GM03348 (cell line): ENCODE results near the gene CTU2.

Source experiments
- DNase-seq: peaks from one replicate; pipeline ENCODE4 v3.0.0; 2012; ENCODE audit warnings: low spot score

Gene CTU2

DNA sequence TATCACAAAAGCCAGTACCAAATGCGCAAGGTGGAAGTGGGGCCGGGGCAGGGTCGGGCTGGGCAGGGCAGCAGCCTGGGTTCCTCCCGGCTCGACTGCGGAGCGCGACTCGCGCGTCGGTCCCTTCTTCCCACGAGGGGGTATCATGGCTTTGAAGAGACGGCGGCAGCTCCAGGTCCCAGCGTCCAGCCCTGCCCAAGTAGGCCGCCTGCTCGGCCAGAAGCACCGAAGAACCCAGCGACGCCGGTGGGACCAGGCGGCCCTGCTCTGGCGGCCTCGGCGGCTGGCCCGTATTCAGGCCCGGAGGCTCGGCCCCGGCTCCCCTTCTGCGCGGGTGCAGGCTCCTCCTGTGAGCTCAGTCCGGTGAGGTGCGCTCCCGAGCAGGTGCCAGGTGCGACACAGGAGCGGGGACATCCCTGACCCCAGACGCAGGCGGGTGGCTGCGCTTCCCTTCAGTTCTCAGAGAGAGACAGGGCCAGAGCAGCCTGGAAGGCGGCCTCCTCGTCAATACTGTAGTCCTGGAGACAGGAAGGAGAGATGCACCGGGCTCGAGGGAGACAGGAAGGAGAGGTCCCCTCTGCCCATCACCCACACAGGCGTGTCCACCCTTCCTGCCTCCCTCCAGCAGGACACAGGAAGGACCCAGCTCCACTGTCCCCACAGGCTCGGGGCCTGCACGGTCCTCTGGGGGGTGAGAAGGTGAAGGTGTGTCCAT is 9.0 kb upstream of the CTU2 start:
- DNase-seq: no peak

DNA sequence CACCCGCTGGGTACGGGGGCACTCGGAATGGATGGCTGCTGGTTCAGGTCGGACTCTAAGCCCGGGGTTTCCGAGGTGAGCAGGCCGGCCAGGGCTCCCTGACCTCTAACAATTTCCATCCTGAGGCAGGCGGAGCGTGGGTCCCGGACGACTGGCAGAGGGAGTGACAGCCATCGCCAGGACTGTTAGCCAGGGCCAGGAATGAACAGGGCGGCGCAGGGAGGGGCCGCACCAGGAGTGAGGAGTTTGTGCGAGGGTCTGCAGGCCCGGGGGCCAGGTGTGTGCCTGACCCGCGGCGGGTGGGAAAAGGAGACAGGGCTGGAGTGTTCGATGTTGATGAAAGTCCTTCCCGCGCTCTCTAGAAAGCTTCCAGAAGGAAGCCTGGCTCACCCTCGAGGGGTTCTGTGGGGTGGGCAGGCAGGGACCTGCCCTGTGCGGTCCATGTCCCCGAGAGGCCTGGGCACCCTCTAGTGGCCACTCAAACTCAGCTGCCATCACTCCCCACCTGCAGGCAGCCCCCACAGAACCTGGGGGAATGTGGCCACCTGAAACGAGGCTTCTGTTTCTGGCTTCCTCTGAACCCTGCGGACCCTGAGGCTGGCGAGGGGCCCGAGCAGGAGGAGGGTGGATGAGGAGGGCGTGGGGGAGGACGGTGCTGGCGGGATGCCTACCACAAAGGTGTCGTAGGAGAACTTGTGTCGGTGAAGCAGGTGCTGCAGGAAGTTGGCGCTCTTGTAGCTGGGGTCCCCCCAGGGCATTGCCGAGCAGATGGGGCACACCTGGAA is 8.3 kb upstream of the CTU2 start:
- no peak for DNase-seq

DNA sequence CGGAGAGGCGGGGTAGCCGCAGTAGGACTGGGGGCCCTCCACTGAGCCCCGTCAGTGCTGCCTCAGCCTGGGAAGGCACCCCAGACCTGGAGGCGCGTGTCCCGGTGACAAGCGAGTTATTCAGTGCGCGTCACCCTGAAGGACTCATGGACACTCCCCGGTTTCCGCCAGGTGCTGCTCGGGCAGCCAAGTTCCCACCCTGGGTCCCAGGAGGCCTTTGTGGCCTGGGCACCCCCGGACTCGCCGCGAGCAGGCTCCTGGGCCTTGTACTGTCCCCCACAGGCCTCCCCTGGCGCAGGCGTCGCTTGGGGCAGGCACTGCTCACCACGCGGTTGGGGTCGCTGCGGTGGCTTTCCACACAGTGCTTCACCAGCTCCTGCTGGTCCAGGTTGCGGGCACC is 7.7 kb upstream of the CTU2 start:
- DNase-seq: no peak

DNA sequence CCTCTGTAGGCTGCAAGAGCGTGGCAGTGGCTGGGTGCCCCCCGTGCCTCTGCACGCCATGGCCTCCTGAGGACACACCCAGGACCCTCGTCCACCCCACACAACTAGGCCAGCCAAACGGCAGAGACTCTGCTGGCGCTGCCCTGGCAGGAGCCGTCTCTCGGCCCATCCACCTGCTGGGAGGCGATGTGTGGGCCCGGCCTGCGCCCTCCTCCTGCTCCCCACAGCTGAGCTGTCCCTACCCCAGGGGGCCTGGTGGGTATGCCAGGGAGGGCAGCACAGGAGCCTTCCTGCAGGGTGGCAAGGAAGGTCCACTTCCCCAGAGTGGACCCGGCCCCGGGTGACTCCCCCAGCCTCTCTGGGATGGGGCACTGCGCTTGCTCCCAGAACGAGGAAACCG is 7.1 kb upstream of the CTU2 start:
- DNase-seq: no peak

DNA sequence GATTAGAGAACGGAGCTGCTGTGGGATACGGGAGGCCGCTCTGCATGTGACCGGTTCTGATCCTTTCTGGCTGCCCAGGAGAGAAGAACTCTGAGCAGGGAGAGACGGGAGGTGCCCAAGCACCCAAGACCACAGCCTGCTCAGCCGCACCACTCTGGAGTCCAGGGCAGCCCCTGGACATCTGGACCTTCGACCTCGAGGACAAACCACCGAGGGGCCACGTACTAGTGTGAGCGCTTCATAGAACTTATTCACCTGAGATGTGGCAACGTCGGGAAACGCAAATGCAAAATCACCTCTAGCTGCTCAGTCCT is 6.0 kb upstream of the CTU2 start:
- no peak for DNase-seq

DNA sequence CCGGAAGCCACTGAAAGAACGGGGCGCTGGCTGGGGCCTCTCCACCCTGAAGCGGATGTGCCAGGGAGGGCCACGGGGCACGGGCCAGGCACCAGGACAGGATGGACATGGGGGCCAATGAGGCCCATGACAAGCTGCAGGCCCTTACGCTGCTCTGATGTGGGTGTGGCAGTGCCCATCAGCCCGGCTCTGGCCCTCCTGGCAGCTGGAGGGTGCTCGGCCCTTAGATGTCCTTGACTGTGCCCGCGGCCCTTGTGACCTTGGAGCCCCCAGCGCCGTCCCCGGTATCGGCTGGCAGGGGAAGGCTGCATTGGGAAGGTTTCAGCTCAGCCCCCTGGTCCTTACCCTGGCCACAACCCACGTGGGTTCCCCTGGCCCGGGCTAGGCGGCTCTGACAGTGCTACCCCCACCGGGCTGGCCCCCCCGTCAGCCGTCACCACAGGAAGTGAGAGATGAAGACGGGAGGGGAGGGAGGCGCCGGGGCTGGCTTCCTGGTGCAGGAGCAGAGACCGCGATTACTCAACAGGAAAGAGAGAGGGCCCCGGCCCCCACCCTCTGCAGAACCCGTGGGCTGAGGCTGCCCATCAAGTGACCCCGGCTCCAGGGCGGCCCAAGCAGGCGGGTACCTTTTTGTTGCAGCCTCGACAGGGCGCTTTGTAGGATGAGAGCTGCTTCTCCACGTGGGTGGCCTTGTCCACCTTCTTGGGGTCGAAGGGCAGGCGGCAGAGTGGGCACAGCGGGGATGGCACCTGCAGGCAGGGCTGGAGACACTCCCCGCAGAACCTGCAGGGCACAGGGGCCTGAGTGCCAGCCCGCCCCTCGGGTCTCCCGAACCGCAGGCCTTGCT is 5.4 kb upstream of the CTU2 start:
- no peak for DNase-seq

DNA sequence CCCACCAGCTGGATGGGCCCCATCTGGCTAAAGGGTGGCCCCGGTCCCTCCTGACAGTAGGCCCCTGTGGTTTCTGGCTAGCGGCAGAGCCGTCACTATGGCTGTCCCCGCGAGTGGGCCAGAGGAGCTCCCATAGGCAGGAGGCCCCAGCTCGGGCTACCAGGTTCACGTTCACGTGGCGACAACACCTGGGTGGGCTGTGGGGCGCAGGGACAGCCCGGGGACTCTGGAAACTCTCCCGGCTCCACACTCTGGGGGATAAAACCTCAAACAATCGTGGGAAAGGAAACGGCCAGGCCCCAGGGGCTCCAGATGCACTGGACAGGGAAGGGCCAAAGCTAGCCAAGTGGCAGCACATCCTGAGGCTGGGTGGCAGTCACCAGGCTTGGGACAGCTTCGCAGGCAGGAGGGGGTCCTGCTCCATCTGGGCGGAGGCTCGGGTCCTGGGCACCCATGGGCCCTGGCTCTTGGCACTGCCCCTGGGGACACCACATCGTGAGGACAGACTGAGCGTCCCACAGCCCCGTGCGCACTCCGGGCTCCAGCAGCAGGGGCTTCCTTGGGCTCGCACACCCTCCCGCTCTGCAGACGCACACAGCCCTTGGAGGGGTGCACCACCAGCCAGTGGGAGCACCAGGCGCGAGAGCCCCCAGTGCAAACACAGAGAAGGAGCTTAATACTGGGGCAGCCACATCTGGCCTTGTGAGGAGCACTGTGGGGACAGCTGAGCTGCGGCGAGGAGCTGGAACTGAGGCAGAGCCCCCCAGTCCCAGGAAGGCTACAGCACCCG is 4.5 kb upstream of the CTU2 start:
- DNase-seq: no peak

DNA sequence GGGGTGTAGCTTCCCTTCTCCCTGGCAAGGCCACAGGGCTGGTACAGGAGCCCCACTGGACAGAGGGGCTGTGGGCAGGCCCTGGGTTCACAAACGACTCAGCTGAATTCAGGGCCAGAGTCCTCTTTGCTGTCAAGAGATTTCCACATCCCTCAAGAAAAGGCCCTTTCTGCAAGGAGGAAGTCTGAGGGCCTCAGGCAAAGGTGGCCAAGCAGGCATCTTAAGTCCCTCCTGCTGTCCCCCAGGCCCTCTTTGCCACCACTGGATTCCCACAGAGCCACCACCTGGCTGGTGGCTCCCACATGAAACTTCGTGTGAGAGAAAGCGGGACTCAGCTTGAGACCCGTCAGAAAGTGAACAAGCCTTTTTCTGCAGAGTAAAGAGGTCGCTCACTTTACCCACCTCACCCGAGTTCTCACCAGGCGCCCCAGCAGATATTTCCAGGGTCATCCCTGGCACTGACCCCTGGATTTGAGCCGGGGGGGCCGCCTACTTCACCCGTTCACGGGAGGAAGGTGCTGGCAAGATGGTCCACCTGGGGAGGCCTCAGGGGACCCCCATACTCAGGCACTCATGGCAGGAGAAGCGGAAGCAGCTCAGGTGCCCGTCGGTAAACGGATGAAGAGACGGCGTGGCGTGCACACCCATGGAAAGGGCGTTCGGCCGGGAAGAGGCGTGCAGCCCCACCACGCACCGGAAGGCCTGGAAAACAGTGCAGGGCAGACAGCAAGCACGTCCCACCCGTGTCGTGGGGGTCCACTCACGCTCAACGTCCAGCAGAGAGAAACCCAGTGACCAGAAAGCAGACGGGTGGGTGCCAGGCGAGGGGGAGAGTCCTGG is 3.7 kb upstream of the CTU2 start:
- DNase-seq: no peak

DNA sequence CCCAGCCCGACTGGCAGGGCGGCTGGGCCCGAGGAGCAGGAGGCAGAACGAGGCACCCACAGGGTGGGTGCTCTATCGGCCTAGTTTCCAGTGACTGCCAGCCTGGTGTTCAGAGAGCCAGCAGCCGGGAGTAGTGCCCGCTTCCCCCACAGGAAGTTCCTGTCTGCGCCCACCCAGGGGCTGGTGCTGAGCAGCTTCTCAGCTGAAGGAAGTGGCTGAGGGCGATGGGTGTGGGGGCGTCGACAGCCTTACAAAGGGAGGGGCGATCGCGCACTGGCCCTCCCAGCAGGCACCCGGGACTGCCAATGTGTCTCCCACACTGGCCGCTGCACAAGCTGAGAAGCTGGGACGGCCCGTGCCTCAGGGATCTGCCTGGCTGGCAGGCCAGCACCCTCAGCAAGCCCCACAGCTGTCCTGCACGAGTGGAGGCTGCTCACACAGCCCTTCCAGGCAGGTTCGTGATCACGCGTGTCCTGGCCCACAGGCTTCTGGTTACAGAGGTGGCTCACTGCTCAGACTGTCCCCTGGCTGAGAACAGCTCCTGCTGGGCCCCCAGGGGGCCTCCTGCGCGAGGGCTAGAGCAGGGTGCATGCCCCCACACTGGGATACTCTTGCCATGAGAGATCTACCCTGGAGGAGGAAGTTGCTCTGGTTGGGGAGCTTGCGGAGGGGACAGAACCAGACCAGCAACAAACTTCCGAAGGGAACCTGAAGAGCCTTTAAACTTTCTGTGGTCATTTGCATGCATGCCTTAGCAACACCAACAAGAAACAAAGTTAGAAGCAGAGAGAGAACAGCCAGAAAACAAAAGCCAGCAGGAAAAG is 2.6 kb upstream of the CTU2 start:
- no peak for DNase-seq

DNA sequence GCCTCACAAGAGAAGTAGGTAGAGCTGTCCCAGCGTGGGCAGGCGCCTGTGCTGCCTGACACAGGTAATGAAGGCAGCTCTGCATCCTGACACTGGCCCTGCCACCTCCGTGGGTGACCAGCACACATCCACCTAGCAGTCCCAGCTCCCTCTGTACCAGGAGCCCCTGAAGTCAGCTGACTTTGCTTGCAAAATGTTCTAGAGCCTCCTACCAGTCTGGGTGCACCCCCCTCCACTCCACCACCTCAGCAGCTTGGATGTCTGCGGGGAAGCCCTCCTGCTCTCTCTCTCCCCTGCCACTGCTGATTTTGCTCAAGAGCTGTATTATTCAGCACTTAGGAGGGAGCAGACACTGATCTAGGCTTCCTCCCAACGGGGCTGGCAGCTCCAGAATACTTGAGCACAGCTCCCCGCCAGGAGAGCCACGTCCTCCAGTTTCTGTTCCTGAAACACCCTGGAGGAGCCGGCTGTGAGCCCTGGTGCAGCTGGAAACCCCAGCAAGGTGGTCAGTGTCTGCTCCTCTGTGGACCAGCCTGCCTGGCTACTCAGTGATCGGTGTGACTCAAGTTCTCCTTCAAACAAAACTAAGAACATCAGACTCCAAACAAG is 1.1 kb upstream of the CTU2 start:
- peak; percentile 63 for DNase-seq

DNA sequence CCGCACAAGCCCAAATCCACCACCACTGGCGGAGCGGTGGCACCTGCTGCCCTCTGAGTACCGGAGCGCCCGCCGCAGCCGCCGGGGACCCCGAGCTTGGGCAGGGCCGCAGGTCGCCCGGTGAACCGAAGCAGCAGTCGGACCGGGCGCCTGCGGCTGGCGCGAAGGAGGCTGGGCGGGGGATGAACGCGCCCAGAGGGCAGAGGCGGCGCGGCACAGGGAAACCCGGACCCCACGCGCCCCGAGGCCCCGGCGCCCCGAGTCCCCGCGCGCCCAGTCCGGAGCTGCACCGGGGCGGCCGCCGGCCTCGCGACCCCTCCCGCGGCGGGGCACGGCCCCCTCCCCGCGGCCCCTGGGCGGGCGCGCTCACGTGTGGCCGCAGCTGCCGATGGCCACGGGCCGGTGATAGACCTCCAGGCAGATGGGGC is 488 bp upstream of the CTU2 start:
- DNase-seq: peak; percentile 67

DNA sequence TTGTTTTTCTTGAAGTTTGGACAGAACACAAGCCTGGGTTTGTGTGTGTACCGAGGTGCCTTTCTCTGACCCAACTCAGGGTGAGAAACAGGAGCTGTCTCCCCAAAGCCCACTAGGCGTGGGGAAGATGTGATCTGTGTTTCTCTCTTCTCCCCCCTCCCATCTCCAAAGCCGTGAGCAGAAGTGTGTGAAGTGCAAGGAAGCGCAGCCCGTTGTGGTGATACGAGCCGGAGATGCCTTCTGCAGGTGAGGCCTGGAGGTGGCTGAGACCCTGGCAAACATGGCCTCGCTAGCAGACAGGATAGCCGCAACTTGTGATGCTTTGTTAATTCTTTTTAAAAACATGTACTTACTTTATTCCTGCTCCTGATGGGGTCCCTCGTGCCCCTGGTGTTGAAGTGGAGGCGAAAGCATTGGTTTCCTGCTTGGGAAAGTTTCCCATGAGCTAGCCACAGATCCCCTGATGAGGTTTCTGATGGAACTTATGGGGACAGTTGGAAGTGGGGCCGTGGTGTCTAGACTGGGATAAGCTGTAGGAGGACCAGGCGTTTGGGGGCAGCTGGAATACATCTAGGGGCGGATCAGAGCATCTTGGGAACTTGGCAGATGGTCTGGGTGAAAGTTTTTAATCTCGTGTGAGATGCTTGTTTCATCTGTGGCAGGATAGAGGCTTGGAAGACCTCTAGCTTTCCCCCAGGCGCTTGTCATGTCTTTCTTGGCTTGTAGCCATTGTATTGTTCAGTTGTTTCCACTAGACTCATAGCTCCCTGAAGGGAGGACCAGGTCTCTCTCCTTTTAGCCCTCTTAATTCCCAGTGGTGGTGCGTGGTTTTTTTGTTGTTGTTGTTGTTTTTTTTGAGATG is 893 bp downstream of the CTU2 start:
- DNase-seq: no peak

DNA sequence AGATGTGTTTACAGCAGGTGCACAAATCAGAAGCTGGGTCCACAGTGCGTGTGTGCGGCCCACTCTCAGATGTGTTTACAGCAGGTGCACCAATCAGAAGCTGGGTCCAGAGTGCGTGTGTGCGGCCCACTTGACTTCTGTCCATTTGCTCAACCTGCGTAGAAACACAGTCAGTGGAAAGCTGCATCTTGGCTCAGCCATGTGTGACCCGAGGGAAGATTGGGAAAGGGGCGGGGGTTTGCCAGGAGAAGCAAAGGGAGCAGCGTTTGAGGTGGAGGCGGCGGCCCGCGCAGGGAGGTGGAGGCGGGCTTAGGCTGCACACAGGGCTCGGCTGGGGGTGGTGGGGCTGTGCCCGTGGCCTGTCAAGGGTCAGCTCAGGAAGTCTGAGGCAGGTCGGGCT is 4.3 kb downstream of the CTU2 start:
- no peak for DNase-seq

DNA sequence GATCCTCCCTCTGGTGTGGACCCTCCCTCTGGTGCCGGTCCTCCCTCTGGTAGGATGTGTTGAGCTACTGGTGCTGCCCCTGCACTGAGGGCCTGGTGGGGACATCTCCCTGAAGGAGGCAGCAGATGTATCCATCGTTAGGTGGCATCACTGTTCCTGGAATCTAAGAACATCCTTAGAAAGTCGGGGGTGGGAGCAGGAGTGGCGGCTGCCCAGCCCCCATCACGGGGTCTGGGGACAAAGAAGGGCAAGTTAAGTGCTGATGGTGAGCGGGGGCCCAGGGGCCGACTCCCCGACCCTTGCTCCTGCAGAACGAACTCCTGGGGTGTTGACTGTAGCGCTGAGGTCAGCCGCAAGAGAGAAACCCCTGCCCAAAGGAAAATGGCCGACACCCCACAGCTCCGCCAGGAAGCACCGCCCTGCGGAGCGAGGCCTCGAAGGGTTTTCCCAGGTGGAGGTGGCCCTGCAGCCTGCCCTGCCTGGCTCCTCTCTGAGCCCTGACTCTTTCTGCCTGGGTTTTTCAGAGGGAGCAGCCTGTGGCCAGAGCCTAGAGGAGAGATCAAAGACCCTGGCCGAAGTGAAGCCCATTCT is 5.5 kb downstream of the CTU2 start:
- DNase-seq: no peak

DNA sequence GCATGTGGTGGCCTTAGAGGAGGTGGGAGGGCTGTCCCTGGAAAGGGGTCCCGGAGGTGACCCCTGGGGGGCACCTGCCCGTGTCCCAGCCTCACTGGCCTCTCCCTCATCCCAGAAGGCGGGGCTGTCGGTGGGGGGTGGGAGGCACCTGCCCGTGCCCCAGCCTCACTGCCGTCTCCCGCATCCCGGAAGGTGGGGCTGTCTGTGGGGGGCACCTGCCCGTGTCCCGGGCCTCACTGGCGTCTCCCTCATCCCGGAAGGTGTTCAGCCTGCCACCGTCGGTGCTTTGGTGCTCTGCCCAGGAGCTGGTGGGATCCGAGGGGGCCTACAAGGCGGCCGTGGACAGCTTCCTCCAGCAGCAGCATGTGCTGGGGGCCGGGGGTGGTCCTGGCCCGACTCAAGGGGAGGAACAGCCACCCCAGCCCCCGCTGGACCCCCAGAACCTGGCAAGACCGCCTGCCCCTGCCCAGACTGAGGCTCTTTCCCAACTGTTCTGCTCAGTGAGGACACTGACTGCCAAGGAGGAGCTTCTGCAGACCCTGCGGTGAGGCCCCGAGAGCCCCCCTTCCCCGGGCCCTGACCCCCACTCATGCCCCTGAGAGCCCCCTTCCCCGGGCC is 6.2 kb downstream of the CTU2 start:
- DNase-seq: no peak

DNA sequence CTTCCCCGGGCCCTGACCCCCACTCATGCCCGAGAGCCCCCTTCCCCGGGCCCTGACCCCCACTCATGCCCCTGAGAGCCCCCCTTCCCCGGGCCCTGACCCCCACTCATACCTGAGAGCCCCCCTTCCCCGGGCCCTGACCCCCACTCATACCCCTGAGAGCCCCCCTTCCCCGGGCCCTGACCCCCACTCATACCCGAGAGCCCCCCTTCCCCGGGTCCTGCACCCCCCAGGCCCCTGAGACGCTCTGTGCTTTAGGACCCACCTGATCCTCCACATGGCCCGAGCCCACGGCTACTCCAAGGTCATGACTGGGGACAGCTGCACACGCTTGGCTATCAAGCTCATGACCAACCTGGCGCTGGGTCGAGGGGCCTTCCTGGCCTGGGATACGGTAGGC is 6.8 kb downstream of the CTU2 start:
- no peak for DNase-seq

DNA sequence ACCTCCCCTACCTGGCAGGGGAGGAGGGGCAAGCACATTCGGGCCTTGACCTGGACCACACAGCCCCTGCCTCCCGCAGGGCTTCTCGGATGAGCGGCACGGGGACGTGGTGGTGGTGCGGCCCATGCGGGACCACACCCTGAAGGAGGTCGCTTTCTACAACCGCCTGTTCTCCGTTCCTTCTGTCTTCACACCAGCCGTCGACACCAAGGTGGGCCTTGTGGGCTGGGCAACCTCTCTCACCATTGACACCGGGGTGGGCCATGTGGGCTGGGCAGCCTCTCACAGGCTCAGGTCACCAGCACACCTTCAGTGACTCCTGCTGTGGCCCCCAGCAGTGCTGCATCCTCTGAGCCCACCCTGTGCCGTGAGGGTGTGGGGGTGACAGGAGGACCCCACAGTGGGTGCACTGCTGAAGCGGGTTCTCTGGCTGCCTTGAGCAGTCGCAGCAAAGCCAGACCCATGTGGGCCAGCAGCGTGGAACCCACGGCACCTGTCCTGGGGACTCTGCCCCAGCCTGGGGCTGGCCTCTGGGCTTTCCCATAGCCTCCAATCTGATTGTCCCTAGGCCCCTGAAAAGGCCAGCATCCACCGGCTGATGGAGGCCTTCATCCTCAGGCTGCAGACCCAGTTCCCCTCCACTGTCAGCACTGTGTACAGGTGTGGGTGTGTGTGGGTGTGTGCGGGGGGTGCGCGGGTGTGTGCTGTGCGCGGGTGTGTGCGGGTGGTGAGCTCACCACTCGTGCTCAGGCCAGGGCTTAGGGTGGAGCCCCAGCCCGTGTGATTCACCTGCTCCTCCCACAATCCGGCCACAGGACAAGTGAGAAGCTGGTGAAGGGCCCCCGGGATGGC is 7.5 kb downstream of the CTU2 start:
- no peak for DNase-seq
